T-helper 1 cell treated with Interleukin-12 subunit alpha and Interleukin-12 subunit beta and Interleukin-4 antibody, amounts not matched to agents 30 μg/mL and 1 μg/mL, for 36 hours (primary cell): Measurements from ENCODE around the gene PDIK1L.

Experiments used
- H3K27ac Mint-ChIP-seq: one replicate; pipeline ENCODE4 v1.8.0; 2021; ENCODE audit warnings: mild to moderate bottlenecking, mixed read lengths
- H3K27me3 Mint-ChIP-seq: one replicate; pipeline ENCODE4 v1.8.0; 2021; ENCODE audit warnings: low read depth, mixed read lengths
- H3K36me3 Mint-ChIP-seq: one replicate; pipeline ENCODE4 v1.8.0; 2021; ENCODE audit warnings: low read depth, mixed read lengths
- H3K4me1 Mint-ChIP-seq: one replicate; pipeline ENCODE4 v1.8.0; 2021; ENCODE audit warnings: low read depth, mixed read lengths
- H3K4me3 Mint-ChIP-seq: one replicate; pipeline ENCODE4 v1.8.0; 2021; ENCODE audit warnings: mild to moderate bottlenecking, moderate library complexity, mixed read lengths
- H3K9me3 Mint-ChIP-seq: one replicate; pipeline ENCODE4 v1.8.0; 2021; ENCODE audit warnings: mixed read lengths

Gene PDIK1L

DNA sequence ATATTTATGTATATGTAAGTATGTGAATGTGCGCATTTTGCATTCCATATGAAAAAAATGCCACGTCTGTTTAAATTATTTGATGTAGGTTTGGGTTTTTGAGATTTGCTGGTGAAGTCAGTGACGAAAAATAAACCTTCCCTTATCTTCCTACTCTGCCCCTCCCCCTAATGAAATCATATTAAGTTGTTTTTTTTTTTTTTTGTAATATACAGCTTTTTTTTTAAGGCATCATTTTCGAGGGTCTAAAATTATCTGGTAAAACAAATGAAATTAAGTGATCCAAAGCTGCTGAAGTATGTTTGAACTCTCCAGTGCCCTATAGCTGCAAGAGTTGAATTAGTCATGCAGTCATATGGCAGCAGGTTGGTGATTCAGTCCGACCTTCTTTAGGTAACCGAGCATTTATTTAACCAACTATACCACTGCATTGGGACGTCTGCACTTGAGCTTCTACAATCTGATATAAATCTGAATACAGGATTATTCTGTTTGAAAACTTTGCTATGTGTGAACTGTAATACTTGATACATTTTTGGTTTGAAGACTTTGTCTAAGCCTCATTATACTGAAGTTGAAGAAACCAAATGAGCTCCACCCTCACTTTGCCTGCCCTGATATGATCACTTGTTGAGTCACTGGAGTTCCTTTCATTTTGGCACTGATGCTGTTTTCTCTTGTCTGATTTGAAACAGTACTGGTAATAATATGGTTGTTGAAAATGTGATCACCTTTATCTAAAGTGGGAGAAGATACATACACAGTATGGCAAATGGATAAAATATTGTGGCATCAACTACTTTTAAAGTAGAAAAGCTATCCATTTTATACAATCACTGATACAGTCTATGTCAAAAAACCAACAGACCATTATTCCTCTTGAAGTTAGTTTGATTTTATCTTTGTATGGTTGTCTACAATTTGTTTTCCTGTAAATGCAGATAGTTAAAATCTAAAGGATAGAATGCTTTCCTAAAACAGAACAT is 11.7 kb downstream of the PDIK1L start:
- peak overlapping the region; percentile 50 for H3K4me3 Mint-ChIP-seq
- H3K36me3 Mint-ChIP-seq: peaks cover 32% of the 10 kb centered on the region
- H3K4me1 Mint-ChIP-seq: peaks cover 68% of the 10 kb centered on the region
- peak overlapping the region; percentile 87 for H3K27ac Mint-ChIP-seq
- H3K9me3 Mint-ChIP-seq: no peaks in the 10 kb centered on the region
- H3K27me3 Mint-ChIP-seq: no peaks in the 10 kb centered on the region

DNA sequence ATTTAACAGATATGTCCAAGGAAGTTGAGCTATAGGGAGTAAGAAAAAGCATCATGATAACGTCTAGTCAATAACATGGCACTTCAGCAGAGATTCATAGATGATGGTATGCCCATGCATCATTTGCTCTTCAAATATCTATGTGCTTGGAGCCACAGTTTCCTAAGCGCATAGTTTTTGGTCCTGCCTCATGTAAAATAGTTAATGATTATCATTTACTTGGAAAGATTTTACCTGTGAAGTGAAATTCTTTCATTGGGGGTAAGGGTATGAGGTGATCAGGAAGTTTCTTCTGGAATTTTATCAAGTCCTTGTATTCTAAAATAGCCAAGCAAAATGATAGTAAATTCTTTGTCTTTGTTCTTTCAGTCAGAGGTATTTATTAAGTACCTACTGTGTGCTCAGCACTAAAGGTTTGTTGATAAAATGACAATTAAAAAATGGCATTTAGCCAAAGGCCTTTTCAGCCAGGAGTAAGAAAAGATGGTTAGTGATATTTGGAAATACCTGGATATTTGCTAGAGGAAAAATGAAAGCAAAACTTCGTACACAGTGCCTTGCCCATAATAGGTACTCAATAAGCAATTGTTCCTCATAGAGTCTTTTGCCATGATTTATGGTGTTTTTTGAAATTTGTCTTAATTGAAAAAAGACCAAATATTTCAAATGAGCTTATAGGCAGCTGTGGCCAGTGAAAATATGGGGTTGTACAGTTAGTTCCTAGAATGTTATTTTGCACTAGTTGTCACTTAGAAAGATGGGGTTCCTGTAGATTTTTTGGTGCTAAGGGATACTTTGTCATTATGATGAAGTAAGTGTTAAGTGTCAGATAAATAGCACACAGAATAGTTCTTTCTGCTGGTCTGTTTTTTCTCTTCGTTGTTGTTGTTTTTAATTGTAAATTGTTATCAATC is 13.1 kb downstream of the PDIK1L start:
- peaks cover 61% of the 10 kb centered on the region for H3K4me1 Mint-ChIP-seq
- H3K27me3 Mint-ChIP-seq: peaks cover 3% of the 10 kb centered on the region
- H3K4me3 Mint-ChIP-seq: peak overlapping the region; percentile 26
- H3K27ac Mint-ChIP-seq: peak overlapping the region; percentile 65
- H3K36me3 Mint-ChIP-seq: peaks cover 28% of the 10 kb centered on the region
- no peaks in the 10 kb centered on the region for H3K9me3 Mint-ChIP-seq

DNA sequence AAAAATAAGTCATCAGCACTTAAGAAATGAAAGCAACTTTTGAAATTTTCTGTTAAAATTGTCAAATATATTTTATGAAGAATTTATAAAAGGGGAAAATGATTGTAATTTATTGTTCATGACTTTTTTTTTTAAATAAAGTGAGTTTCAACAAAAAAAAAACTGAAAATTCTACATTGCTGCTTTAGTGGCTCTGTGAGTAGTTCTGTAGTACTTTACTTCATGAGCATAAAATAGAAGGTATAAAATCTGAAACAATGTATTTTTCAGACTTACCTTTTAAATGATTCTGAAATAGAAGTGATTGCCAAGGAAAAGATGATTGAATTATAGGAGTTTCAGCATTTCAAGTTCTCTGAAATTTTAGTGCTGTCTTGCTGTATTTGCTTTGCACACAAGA is 13.8 kb downstream of the PDIK1L start:
- Mint-ChIP-seq H3K27me3 (peaks cover 3% of the 10 kb centered on the region), H3K27ac (peak overlapping the region; percentile 94), H3K4me1 (peaks cover 54% of the 10 kb centered on the region), H3K36me3 (peaks cover 25% of the 10 kb centered on the region), H3K9me3 (no peaks in the 10 kb centered on the region), H3K4me3 (no peak overlapping the region)

DNA sequence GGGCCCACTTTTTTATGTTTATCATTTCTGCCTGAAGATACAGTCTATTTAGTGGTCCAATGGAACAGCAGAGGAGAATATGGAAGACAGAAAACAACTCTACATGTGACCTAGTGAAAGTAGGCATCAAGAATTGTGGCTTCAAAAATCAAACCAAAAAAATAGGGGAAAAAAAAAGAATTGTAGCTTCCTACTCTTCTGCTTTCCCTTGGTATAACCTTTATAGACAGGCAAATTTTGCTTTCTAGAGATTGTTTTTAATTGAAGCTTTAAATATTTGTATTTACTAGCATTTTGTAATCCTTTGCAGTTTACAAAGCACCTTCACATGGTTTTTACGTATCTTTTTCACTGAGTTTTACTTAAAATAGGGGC is 14.3 kb downstream of the PDIK1L start:
- Mint-ChIP-seq H3K4me3 (peak overlapping the region; percentile 68), H3K9me3 (no peaks in the 10 kb centered on the region), H3K4me1 (peaks cover 53% of the 10 kb centered on the region), H3K36me3 (peaks cover 25% of the 10 kb centered on the region), H3K27me3 (peaks cover 3% of the 10 kb centered on the region), H3K27ac (peak overlapping the region; percentile 94)

DNA sequence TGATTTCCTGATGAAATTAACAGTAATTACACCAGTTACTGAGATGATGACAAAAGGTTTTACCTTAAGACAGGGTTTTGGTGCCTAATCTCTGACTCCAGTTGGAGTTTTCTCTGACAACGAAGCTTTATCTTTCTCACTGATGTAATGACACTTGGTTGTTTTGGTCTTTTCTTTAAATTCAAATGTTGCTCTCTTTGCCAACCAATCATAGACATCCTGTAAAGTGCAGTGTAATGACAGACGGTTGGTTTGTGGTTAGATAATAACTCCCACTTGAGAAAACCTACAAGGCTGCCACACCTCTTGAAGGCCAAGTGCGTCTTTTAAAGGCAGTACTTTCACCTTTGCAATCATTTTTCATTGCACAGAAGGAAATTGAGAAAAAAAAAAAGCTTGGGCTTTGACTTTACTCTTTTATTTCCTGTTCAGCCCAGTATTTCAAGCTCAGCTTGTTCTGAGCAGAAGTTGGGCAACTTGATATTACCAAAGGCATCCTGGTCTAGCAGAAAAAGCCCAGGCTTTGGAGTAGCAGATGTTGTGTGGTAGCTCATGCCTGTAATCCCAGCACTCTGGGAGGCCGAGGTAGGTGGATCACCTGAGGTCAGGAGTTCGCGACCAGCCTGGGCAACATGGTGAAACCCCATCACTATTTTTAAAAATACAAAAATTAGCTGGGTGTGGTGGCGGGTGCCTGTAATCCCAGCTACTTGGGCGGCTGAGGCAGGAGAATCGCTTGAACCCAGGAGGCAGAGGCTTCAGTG is 14.9 kb downstream of the PDIK1L start:
- peak overlapping the region; percentile 94 for H3K27ac Mint-ChIP-seq
- H3K9me3 Mint-ChIP-seq: no peaks in the 10 kb centered on the region
- peaks cover 53% of the 10 kb centered on the region for H3K4me1 Mint-ChIP-seq
- peak overlapping the region; percentile 68 for H3K4me3 Mint-ChIP-seq
- peaks cover 25% of the 10 kb centered on the region for H3K36me3 Mint-ChIP-seq
- peaks cover 3% of the 10 kb centered on the region for H3K27me3 Mint-ChIP-seq

DNA sequence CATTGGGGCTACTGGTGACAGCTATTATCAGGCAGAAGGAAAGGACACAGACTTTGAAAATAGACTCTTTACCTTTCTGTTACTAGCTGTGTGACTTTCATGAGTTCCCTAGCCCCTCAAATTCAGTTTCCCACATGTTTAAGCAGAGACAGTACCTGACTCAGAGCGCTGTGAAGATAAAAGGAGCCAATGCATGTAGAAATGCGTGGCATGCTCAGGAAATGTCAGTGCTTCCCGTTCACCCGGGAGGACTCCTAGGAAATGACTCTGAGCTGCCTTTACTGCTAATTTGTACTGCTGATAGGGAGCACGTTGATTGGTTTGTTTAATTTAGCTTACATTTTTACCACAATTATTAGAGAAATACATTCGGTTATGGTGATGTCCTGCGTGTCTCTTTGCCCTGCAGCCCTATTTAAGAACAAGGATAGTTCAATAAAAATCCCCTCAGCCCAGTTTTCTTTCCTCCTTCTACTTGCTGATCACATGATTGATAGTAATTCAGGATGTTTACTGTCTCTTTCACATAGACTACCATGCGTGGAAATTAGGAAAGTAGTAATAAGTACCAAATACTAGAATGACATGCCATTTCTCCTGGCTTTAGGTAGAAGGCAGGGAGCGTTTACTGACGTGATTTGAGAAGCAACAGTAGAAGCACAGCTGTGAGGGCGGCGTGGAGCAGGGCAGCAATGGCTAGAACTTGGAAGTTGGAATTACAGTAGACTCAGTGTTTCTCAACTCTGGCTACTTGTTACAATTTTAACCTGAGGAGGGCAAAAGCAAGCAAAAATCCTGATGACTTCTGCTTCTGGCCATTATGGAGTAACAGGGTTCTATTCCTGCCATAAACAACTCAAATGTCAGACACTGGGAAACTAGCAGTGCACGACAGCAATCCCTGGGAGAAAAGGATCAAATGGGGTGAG is 15.9 kb downstream of the PDIK1L start:
- H3K4me1 Mint-ChIP-seq: peaks cover 49% of the 10 kb centered on the region

DNA sequence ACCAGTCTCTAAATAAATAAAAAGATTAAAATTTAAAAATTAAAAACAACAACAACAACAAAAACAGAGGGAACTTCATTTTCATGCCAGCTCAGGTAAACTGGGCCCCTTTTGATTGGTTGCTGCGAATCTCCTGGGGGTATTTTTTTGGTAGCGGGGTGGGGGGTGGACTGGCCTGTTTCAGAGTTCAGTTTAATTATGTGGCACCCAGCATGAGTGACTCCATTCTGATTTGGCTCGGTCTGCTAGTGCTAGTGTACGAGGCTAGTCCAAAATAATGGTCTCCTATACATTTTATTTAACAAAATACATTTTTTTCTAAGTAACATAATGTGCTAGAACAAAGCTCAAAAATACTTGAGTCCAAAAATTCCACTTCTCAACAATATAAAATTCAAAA is 18.2 kb downstream of the PDIK1L start:
- Mint-ChIP-seq H3K27me3 (peaks cover 3% of the 10 kb centered on the region), H3K4me1 (peaks cover 34% of the 10 kb centered on the region), H3K27ac (no peak overlapping the region)

More for the DNA sequence above, 15.9 kb downstream of the PDIK1L start:
- Mint-ChIP-seq H3K4me3 (peak overlapping the region; percentile 68), H3K27ac (peak overlapping the region; percentile 43), H3K27me3 (peaks cover 3% of the 10 kb centered on the region), H3K36me3 (peaks cover 18% of the 10 kb centered on the region), H3K9me3 (no peaks in the 10 kb centered on the region)

DNA sequence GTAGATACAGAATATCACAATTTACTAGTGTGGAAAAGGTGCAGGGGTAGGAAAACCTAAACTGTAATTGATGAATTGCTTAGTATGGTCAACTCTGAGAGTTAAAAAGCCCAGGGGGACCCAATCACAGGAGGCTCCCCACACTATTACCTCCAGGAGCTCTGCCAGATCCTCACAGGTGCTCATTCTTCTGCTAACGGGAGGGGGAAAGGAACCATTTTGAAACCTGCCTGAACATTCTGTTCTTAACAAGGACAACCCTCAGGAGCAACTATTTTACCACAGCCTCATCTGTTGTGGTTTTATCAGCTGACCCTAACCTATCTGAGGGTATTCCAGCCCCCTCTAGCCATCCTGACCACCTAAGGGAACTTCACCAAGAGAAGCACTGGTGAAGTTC is 19.1 kb downstream of the PDIK1L start:
- Mint-ChIP-seq H3K27me3 (peaks cover 3% of the 10 kb centered on the region), H3K36me3 (peaks cover 8% of the 10 kb centered on the region), H3K4me3 (no peak overlapping the region), H3K4me1 (peaks cover 25% of the 10 kb centered on the region), H3K9me3 (no peaks in the 10 kb centered on the region), H3K27ac (no peak overlapping the region)

More for the DNA sequence above, 18.2 kb downstream of the PDIK1L start:
- H3K36me3 Mint-ChIP-seq: peaks cover 10% of the 10 kb centered on the region
- H3K9me3 Mint-ChIP-seq: no peaks in the 10 kb centered on the region
- no peak overlapping the region for H3K4me3 Mint-ChIP-seq

DNA sequence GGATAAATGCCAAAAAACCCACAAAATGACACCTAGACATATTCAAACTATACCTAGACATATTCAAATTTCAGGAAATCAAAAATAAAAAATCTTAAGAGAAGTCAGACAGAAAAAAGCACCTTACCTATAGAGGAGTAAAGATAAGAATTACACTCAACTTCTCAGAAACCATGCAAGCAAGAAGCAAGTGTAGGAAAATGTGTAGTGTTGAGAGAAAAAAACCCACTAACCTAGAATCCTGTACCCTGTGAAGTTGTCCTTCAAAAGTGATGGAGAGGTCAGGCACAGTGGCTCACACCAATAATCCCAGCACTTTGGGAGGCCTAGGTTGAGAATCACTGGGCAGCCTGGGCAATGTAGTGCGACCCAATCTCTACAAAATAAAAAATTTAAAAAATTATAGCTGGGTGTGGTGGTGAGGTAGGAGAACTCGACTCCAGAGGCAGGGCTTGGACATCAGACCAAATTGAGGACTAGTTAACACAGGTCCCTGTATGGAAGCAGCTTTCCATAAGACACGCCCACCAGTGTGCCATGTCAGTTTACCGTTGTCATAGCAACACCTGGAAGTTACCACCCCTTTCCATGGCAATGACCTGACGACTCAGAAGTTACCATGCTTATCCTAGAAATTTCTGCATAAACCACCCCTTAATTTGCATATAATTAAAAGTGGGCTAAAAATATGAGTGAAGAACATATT is 20.7 kb downstream of the PDIK1L start:
- Mint-ChIP-seq H3K4me1 (peaks cover 15% of the 10 kb centered on the region), H3K36me3 (peaks cover 8% of the 10 kb centered on the region), H3K4me3 (no peak overlapping the region), H3K9me3 (no peaks in the 10 kb centered on the region), H3K27ac (no peak overlapping the region), H3K27me3 (peaks cover 3% of the 10 kb centered on the region)

DNA sequence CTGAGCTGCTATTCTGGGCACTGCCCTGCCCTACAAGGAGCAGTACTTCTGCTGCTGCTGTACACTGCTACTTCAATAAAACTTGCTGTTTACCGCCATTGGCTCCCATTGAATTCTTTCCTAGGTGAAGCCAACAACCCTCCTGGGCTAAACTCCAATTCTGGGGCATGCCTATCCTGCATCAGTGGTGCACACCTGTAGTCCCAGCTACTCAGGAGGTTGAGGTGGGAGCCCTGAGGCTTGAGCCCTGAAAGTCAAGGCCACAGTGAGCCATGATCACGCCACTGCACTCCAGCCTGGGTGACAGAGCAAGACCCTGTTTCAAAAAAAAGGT is 21.2 kb downstream of the PDIK1L start:
- Mint-ChIP-seq H3K36me3 (peaks cover 6% of the 10 kb centered on the region), H3K27me3 (peaks cover 3% of the 10 kb centered on the region), H3K9me3 (no peaks in the 10 kb centered on the region), H3K4me3 (no peak overlapping the region), H3K4me1 (peaks cover 10% of the 10 kb centered on the region), H3K27ac (no peak overlapping the region)

DNA sequence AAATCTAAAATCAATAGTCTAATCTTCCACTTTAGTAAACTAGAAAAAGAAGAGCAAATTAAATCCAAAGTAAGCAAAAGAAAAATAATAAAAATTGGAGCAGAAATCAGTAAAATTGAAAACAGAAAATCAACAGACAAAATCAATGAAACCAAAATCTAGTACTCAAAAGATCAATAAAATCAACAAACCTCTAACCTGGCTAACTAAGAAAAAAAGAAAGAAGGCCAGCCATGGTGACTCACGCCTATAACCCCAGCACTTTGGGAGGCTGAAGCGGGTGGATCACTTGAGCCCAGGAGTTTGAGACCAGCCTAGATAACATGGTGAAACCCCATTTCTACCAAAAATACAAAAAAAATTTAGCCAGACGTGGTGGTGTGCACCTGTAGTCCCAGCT is 22.8 kb downstream of the PDIK1L start:
- Mint-ChIP-seq H3K4me3 (no peak overlapping the region), H3K27ac (no peak overlapping the region), H3K4me1 (peaks cover 5% of the 10 kb centered on the region), H3K9me3 (no peaks in the 10 kb centered on the region), H3K36me3 (no peaks in the 10 kb centered on the region), H3K27me3 (no peaks in the 10 kb centered on the region)

DNA sequence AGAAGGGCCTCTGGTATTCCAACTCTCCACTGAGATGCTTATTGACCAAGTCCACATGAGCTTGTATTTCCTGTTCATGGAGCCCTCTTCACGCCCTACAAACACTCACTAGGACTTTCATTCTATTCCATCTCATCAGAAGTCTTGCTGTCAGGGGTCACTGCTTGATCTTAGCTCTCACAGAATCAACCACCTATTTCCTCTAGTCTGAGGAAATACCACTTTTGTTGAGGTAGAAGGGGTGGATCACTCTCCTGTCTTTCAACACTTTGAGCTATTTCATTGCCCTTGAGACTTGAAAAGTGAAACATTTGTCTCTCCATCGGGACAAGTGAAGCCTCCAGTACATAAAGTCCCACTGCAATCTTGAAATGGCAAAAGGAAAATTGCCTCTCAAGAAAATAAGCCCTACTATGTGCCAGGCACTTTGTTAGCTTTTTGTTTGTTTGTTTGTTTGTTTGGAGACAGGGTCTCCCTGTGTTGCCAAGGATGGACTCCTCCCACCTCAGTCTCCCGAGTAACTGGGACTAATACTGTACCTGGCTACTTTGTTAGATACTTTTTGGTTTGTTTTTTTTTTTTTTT is 27.4 kb downstream of the PDIK1L start:
- no peak overlapping the region for H3K27ac Mint-ChIP-seq
- H3K9me3 Mint-ChIP-seq: no peaks in the 10 kb centered on the region
- no peak overlapping the region for H3K4me3 Mint-ChIP-seq
- peaks cover 7% of the 10 kb centered on the region for H3K27me3 Mint-ChIP-seq
- no peaks in the 10 kb centered on the region for H3K36me3 Mint-ChIP-seq
- H3K4me1 Mint-ChIP-seq: peaks cover 8% of the 10 kb centered on the region

DNA sequence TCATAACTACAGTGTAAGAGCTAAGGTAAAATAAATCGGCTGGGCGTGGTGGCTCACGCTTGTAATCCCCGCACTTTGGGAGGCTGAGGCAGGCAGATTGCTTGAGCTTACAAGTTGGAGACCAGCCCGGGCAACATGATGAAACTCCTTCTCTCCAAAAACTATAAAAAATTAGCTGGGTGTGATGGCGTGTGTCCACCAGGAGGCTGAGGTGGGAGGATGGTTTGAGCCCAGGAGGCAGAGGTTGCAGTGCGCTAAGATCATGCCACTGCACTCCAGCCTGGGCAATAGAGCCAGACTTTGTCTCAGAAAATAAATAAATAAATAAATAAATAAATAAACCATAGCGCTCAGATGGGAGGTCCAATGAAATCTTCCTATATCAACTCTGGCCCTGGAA is 30.5 kb downstream of the PDIK1L start:
- Mint-ChIP-seq H3K4me1 (peaks cover 10% of the 10 kb centered on the region), H3K36me3 (no peaks in the 10 kb centered on the region)

More for the DNA sequence above, 30.5 kb downstream of the PDIK1L start:
- no peak overlapping the region for H3K27ac Mint-ChIP-seq
- H3K9me3 Mint-ChIP-seq: no peaks in the 10 kb centered on the region
- peaks cover 10% of the 10 kb centered on the region for H3K27me3 Mint-ChIP-seq
- H3K4me3 Mint-ChIP-seq: no peak overlapping the region
